Mesodermal cell (in vitro differentiated cells): ENCODE data around the gene ZNF827.
"Not testable (repeated sequence)": the region's sequence is repeated elsewhere in the genome, so short reads cannot be mapped to it uniquely, and the experiment has no call there.

ENCODE experiments used
- H3K27ac ChIP-seq: 2 replicates; pipeline ENCODE4 v1.7.0; 2013; ENCODE audit warnings: mild to moderate bottlenecking, low read depth, low read length, moderate library complexity; ENCODE audit not compliant: severe bottlenecking
- H3K36me3 ChIP-seq: 2 replicates; pipeline ENCODE4 v1.7.1; 2013; ENCODE audit warnings: mild to moderate bottlenecking, low read length, moderate library complexity; ENCODE audit not compliant: control insufficient read depth, insufficient read depth
- H3K4me1 ChIP-seq: one replicate; pipeline ENCODE4 v1.7.1; 2013; ENCODE audit warnings: mild to moderate bottlenecking, low read length; ENCODE audit not compliant: insufficient read depth, control insufficient read depth, poor library complexity, severe bottlenecking
- H3K4me3 ChIP-seq: 2 replicates; pipeline ENCODE4 v1.7.0; 2013; ENCODE audit warnings: low read length, control low read depth, mild to moderate bottlenecking; ENCODE audit not compliant: insufficient read depth, poor library complexity, severe bottlenecking; ENCODE audit errors: extremely low read depth
- H3K9me3 ChIP-seq: 2 replicates; pipeline ENCODE4 v1.7.1; 2013; ENCODE audit warnings: mild to moderate bottlenecking, low read length, moderate library complexity; ENCODE audit not compliant: control insufficient read depth
- WGBS, 2 experiments: methylation state at CpG; one replicate each; pipeline ENCODE4 v1.1.5; 2013; ENCODE audit warnings: missing lambda C conversion rate in 2 of 2; ENCODE audit not compliant: insufficient coverage in 2 of 2; 5-methylcytosine and 5-hydroxymethylcytosine counted together

Gene ZNF827

DNA sequence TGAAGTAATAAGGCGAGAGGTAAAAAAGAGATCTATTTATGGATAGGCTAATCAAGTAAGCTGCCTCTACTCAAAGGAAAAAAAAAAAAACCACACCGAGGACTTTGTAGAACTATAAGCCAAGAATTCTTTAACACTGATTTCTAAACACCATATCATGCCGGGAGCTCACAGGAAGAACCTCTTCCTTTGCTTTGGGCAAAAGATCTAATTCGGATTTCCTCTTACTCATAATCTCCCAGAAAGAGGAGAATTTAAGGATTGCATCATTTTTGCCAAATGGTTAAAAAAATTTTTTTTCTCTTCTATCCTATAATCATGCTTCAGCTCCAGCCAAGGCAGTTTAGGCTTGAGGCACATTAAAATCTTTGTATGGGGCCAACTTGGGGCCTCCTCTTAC is 95.5 kb downstream of the ZNF827 start:
- WGBS, 2 experiments: no CpG with 5 or more reads among the region's 4 CpGs
- Histone ChIP-seq H3K4me1 (peaks cover 6% of the 10 kb centered on the region), H3K27ac (no peak overlapping the region), H3K9me3 (no peaks in the 10 kb centered on the region), H3K36me3 (peaks cover 51% of the 10 kb centered on the region), H3K4me3 (no peak overlapping the region)

DNA sequence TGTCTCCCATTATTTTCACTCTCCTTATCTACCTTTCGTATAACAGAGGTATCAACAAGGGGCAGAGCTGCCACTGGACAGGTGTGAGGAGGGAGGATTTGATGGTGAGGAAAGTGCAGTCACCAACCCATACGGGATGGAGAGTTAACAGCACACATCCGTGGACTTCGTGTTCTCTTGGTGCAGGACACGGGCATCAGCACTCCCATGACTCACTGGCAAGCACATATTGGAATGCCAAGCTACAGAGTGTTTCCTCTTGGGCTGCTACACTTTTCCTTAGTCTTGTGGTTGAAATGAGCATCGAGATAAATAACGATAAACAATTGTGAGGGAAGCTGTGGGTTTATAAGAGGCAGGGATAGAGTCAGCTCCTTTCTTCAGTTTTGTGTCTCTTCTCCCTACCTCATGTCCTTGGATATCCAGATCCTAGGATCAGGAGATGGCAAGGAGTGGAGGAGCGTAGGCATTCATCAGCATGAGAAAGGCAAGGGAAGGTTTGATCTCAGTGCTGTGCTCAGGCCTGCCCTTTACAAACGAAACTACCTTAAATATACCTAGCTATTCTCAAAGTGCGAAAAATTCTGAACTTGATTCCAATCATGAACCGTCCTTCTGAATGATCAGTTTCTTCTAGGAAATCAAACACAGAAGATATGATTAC is 96.3 kb downstream of the ZNF827 start:
- Histone ChIP-seq H3K4me3 (no peak overlapping the region), H3K9me3 (no peaks in the 10 kb centered on the region), H3K36me3 (peaks cover 51% of the 10 kb centered on the region), H3K4me1 (no peaks in the 10 kb centered on the region), H3K27ac (no peak overlapping the region)
- WGBS, 2 experiments: 92 to 96% methylated on average over 4 to 5 of the region's 11 CpGs

- peaks cover 48% of the 10 kb centered on the region for H3K36me3 ChIP-seq
- no peaks in the 10 kb centered on the region for H3K4me1 ChIP-seq
- H3K27ac ChIP-seq: no peak overlapping the region
- H3K4me3 ChIP-seq: no peak overlapping the region
- H3K9me3 ChIP-seq: no peaks in the 10 kb centered on the region
- 90% methylated on average over 1 of the region's 3 CpGs; no CpG with 5 or more reads in 1 of the 2 experiments for WGBS, 2 experiments
These were observed 97.8 kb downstream of the ZNF827 start for GRCh38 chr4:145840801-145841200.

GRCh38 chr4:145840162-145840768 is 98.4 kb downstream of the ZNF827 start:
- 76 to 80% methylated on average over 2 of the region's 3 CpGs for WGBS, 2 experiments
- no peak overlapping the region for H3K27ac ChIP-seq
- H3K4me3 ChIP-seq: no peak overlapping the region
- peaks cover 43% of the 10 kb centered on the region for H3K36me3 ChIP-seq
- H3K4me1 ChIP-seq: no peaks in the 10 kb centered on the region
- no peaks in the 10 kb centered on the region for H3K9me3 ChIP-seq

GRCh38 chr4:145839151-145839550 is 99.5 kb downstream of the ZNF827 start:
- Histone ChIP-seq H3K4me1 (no peaks in the 10 kb centered on the region), H3K4me3 (no peak overlapping the region), H3K27ac (no peak overlapping the region), H3K36me3 (peaks cover 34% of the 10 kb centered on the region), H3K9me3 (no peaks in the 10 kb centered on the region)
- 88 to 92% methylated on average over 8 to 10 of the region's 10 CpGs for WGBS, 2 experiments

DNA sequence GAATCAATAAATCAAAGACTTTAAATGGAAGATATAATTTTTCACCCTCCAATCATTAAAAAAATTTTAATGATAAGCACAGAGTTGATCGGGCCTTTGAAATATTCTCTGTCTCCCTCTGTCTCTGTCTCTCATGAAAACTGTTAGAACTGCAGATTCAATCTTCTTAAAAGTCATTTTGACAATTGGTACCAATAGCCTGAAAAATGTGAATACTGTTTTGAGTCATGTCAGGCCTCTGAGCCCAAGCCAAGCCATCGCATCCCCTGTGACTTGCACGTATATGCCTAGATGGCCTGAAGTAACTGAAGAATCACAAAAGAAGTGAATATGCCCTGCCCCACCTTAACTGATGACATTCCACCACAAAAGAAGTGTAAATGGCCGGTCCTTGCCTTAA is 106.2 kb downstream of the ZNF827 start:
- not testable (repeated sequence) for H3K4me3 ChIP-seq, H3K4me1 ChIP-seq, H3K27ac ChIP-seq, H3K9me3 ChIP-seq
- peaks cover 29% of the 10 kb centered on the region for H3K36me3 ChIP-seq
- WGBS, 2 experiments: 100% methylated on average over 1 of the region's 4 CpGs

- Histone ChIP-seq H3K4me3 (no peak overlapping the region), H3K36me3 (peaks cover 35% of the 10 kb centered on the region), H3K9me3 (no peaks in the 10 kb centered on the region), H3K4me1 (no peaks in the 10 kb centered on the region), H3K27ac (no peak overlapping the region)
- 100% methylated on average over 1 of the region's 3 CpGs; no CpG with 5 or more reads in 1 of the 2 experiments for WGBS, 2 experiments
These were observed 107.9 kb downstream of the ZNF827 start for GRCh38 chr4:145830699-145831098.

DNA sequence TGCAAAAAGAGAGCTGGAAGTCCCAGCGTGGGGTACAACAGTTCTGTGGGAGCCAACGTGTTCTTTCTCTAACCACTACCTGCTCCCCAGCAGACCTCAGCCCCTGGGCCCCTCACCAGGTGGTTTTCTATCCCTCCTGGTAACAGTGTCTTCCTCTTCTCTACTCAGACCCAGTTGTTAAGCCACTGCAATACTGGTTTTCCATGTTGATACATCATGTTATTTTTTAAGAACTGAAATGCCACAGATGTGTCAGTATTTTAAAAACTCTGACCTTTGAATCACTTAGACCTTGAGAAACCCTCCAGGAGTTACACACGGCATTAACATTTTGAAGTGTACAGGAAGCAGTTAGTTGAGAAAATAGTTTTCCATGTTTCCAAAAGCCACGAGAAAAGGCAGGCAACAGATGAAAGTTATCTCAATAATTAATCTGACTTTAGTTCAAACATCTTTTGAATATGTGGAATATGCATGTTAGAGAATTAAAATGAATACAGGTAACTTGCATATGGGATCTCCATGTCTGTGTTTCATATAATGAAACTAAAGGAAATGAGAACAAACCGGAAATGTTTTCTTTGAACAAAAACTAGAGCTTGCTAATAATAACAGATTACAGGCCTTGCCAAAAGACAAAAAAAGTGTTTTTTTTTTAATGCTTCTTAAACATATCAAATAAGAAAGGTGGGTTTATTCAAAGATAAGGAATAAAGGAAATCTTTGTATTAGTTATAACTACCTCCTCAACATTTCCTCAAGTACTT is 108.8 kb downstream of the ZNF827 start:
- no peaks in the 10 kb centered on the region for H3K9me3 ChIP-seq
- no peak overlapping the region for H3K27ac ChIP-seq
- peaks cover 40% of the 10 kb centered on the region for H3K36me3 ChIP-seq
- 83 to 100% methylated on average over 2 of the region's 5 CpGs for WGBS, 2 experiments
- H3K4me1 ChIP-seq: no peaks in the 10 kb centered on the region
- H3K4me3 ChIP-seq: no peak overlapping the region

- Histone ChIP-seq H3K4me3 (no peak overlapping the region), H3K27ac (no peak overlapping the region), H3K36me3 (peaks cover 40% of the 10 kb centered on the region), H3K4me1 (no peaks in the 10 kb centered on the region), H3K9me3 (no peaks in the 10 kb centered on the region)
- no CpG with 5 or more reads among the region's 3 CpGs for WGBS, 2 experiments
These were observed 109.7 kb downstream of the ZNF827 start for GRCh38 chr4:145828802-145829485.

DNA sequence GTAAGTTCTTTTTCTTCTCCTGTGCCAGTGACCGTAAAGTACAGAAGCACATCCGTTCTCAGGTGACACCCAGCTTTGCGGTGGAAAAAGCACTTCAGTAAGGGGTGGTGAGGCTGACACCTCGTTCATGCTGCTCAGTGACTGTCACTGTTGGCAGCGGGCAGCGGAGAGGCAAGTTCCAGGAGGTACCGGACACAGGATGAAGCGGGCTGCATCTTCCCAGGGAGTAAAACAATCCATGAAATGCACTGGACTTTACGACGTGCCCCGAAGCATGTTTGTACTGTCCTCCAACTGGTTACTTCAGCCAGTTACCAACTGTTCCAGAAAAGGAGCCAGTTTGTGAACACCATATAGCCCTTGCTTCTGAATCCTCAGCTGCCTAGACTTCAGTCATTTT is 110.7 kb downstream of the ZNF827 start:
- no peak overlapping the region for H3K4me3 ChIP-seq
- peaks cover 42% of the 10 kb centered on the region for H3K36me3 ChIP-seq
- no peaks in the 10 kb centered on the region for H3K4me1 ChIP-seq
- H3K27ac ChIP-seq: no peak overlapping the region
- H3K9me3 ChIP-seq: no peaks in the 10 kb centered on the region
- 81 to 86% methylated on average over 11 of the region's 11 CpGs for WGBS, 2 experiments
